ENCODE measurements around the gene NQO1.
A peak's percentile ranks its signal among the peaks of the same experiment; 100 is the strongest.

NQO1 gene

DNA sequence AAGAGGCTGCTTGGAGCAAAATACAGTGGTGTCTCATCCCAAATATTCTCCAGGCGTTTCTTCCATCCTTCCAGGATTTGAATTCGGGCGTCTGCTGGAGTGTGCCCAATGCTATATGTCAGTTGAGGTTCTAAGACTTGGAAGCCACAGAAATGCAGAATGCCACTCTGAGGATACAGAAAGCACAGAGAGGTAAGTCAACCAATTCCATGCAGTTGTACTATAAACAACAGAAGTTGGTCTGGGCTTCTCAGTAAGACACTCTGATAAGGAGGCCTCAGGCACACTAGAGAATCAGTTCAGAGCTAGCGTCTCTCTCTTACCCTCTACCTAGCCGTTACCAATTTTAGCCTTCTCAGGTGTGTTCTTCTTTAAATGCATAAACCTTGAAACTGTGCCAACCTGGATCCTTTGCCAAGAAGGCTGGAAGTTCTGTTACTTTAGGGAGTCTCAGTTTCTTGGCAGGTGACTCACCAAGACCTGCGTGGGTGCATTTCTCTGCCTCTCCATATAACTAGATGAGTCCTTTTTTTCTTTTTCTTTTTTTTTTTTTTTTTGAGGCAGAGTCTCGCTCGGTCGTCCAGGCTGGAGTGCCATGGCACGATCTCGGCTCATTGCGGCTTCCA lies 15.1 kb downstream of the NQO1 start:
- POLR2A ChIA-PET: interaction anchor here (0.6 to 1.4 kb wide), 2 partner anchors 13 to 43 kb away, joined by 4 read pairs; partner anchors contain the start of gene NOB1
- no peak overlapping the region for H3K4me3 ChIP-seq (ENCODE audit: low read depth, low read length)
- CTCF ChIA-PET: interaction anchor here (0.7 to 6.9 kb wide), 4 partner anchors 11 to 218 kb away, joined by 3 to 66 read pairs (median 6); partner anchors contain the start of gene NOB1
- DNase-seq (ENCODE audit: low read depth, low spot score): no peak
- TF ChIP-seq CTCF (IDR thresholded peaks at IDR 0.05; ENCODE audit: insufficient read depth, low read length, missing control alignments): no peak

DNA sequence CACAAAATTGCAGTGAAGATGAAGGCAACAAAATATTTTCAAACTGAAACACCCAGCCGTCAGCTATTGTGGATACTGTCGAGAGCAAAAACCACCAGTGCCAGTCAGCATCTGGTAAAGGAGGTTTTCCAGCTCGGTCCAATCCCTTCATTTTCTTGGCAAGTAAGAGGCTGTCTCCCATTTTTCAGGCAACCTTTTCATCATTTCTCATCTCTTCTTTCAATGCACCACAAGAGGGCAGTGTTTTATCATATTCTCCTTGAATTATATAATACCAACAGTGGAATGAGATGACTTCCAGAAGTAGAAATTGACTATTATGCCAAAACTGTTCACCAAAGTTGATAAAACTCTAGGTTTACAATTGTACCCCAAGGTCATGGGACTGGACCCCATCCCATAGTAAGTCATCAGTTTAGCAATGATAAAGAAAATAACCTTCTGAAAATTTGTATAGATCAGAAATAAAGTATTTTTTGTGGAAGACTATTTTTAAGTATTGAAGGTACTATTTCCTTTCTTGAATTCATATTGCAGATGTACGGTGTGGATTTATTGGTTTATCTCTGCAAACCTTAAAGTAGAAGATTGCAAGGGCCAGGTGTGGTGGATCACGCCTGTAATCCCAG lies 16.8 kb downstream of the NQO1 start:
- no peak for DNase-seq (ENCODE audit: low read depth, low spot score)
- POLR2A ChIA-PET: no interaction called here
- peak; percentile 39 for TF ChIP-seq CTCF (IDR thresholded peaks at IDR 0.05; ENCODE audit: insufficient read depth, low read length, missing control alignments)
- no peak overlapping the region for H3K4me3 ChIP-seq (ENCODE audit: low read depth, low read length)
- CTCF ChIA-PET: interaction anchor here (0.7 to 6.9 kb wide), 19 partner anchors 8 to 328 kb away, joined by 3 to 66 read pairs (median 7); partner anchors contain the start of genes NOB1 and NQO1

DNA sequence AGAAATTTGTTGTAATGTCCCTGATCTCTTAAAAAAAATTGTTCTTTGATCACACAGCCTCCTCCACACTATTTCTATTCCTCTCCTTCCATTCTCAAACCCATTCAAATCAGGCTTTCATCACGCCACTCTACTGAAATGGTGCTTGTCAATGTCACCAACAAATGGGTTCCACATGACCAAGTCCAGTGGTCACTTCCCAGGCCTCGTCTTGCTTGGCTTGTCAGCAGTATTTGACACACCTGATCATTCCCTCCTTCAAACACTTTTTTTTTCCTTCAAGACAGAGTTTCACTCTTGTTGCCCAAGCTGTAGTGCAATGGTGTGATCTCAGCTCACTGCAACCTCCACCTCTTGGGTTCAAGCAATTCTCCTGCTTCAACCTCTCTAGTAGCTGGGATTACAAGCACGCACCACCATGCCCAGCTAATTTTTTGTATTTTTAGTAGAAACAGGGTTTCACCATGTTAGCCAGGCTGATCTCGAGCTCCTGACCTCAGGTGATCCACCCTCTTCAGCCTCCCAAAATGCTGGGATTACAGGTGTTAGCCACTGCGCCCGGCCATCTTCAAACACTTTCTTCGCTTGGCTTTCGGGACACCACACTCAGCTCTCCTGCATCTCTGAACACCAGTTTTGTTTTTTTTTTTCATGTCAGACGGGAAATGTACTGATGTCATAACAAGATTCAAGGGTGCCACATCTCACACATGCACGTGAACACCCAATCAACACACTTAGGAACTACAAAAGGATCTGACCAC lies 18.3 kb downstream of the NQO1 start:
- POLR2A ChIA-PET: no interaction called here
- no peak overlapping the region for H3K4me3 ChIP-seq (ENCODE audit: low read depth, low read length)
- no peak for TF ChIP-seq CTCF (IDR thresholded peaks at IDR 0.05; ENCODE audit: insufficient read depth, low read length, missing control alignments)
- no peak for DNase-seq (ENCODE audit: low read depth, low spot score)
- CTCF ChIA-PET: interaction anchor here (0.9 to 6.9 kb wide), 15 partner anchors 8 to 327 kb away, joined by 3 to 66 read pairs (median 7); partner anchors contain the start of genes NOB1 and NQO1

DNA sequence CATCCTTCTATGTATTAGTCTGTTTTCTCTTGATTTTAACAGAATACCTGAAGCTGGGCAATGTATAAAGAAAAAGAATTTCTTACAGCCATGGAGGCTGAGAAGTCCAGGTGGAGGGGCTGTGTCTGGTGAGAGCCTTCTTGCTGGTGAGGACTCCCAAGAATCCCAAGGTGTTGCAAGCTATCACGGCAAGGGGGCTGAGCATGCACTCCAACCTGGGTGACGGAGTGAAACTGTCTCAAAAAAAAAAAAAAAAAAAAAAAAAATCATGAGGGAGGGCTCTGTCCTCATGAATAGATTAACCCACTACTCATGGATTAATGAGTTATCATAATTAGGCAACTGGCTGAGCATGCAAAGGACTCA lies 19.4 kb downstream of the NQO1 start:
- POLR2A ChIA-PET: interaction anchor here (1.1 kb wide), 1 partner anchor 20 kb away, joined by 4 read pairs; the partner anchor contains the start of gene NQO1
- CTCF ChIA-PET: interaction anchor here (0.5 to 6.9 kb wide), 7 partner anchors 32 to 312 kb away, joined by 3 to 66 read pairs (median 5); partner anchors contain the start of gene NOB1
- DNase-seq (ENCODE audit: low read depth, low spot score): no peak
- TF ChIP-seq CTCF (IDR thresholded peaks at IDR 0.05; ENCODE audit: insufficient read depth, low read length, missing control alignments): no peak
- no peak overlapping the region for H3K4me3 ChIP-seq (ENCODE audit: low read depth, low read length)

DNA sequence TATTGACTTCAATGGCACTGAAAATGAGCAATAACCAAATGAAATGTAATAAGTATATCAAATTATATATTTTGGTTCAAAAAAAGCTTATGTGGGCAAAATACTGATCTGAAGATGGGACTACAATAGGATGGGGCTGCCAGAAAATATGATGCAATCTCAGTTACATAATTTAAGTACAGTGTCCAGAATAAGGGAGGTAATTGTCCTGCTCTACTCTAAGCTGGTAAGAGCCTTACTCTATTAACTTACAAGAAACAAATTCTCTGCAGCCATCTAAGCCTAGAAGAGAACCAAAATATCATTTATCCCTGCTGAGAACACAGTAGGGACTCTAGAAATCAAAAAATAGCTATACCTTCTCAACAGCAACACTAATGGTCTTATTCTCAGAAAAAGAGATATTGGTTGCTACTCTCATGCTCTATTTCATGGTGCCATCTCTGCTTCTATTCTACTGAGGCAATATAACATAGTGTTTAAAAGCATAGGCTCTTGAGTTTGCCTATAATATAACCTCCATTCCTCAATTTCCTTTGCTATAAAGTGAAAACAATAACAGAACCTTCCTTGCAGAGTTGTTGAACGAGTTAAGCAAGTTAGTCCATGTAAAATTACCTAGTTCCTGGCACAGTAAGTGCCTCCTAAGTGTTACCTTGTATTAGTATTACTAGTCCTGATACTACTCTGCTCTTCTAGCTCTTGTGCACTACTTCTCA lies 19.9 kb downstream of the NQO1 start:
- DNase-seq (ENCODE audit: low read depth, low spot score): no peak
- ChIA-PET POLR2A (interaction anchor here (1.1 kb wide), 1 partner anchor 20 kb away, joined by 4 read pairs; the partner anchor contains the start of gene NQO1), CTCF (interaction anchor here (0.5 to 2.2 kb wide), 6 partner anchors 33 to 312 kb away, joined by 3 to 11 read pairs (median 4); partner anchors contain the start of gene NOB1)
- TF ChIP-seq CTCF (IDR thresholded peaks at IDR 0.05; ENCODE audit: insufficient read depth, low read length, missing control alignments): no peak
- no peak overlapping the region for H3K4me3 ChIP-seq (ENCODE audit: low read depth, low read length)

All from AG04449 (cell line).